Activated CD4-positive, alpha-beta T cell treated with anti-CD3 and anti-CD28 coated beads for 1 hour (primary cell): ENCODE measurements around the gene SPDYE16.
"Not testable (repeated sequence)": the region's sequence is repeated elsewhere in the genome, so short reads cannot be mapped to it uniquely, and the experiment has no call there.

Source experiments
- DNase-seq: peaks from one replicate; pipeline ENCODE4 v3.0.0-alpha.2; 2020

The SPDYE16 gene

GRCh38 chr7:76549025-76549854 is 6.1 kb upstream of the SPDYE16 start:
- DNase-seq: peak; percentile 72

DNA sequence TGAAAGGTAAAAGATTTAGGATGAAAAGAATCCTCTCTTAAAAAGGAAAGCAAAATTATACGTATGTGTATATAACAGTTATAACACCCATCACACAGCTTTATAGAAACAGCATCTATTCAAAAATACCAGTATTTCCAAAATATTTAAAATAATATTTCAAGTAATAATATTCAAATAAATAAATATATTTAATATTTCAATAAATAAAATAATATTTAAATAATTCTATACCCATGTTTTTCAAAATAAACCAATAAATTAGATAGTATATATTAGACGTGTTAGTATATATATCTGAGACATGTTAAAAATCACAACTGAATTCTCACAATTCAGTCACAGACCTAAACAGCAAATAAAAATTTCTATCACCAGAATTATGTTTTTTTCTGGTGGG is 11.5 kb downstream of the SPDYE16 start:
- DNase-seq: not testable (repeated sequence)

- DNase-seq: not testable (repeated sequence)
These were observed 16.9 kb downstream of the SPDYE16 start for GRCh38 chr7:76526183-76526582.

DNA sequence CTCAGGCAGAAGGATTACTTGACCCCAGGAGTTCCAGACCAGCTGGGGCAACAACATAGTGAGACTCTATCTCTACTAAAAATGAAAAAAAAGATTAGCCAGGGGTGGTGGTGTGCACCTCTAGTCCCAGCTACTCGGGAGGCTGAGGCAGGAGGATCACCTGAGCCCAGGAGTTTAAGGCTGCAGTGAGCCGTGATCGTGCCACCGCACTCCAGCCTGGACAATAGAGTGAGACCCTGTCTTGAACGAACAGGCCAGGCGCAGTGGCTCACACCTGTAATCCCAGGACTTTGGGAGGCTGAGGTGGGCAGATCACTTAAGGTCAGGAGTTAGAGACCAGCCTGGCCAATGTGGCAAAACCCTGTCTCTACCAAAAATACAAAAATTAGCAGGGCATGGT is 26.2 kb downstream of the SPDYE16 start:
- not testable (repeated sequence) for DNase-seq

GRCh38 chr7:76515999-76516443 is 27.1 kb downstream of the SPDYE16 start:
- DNase-seq: no peak

DNA sequence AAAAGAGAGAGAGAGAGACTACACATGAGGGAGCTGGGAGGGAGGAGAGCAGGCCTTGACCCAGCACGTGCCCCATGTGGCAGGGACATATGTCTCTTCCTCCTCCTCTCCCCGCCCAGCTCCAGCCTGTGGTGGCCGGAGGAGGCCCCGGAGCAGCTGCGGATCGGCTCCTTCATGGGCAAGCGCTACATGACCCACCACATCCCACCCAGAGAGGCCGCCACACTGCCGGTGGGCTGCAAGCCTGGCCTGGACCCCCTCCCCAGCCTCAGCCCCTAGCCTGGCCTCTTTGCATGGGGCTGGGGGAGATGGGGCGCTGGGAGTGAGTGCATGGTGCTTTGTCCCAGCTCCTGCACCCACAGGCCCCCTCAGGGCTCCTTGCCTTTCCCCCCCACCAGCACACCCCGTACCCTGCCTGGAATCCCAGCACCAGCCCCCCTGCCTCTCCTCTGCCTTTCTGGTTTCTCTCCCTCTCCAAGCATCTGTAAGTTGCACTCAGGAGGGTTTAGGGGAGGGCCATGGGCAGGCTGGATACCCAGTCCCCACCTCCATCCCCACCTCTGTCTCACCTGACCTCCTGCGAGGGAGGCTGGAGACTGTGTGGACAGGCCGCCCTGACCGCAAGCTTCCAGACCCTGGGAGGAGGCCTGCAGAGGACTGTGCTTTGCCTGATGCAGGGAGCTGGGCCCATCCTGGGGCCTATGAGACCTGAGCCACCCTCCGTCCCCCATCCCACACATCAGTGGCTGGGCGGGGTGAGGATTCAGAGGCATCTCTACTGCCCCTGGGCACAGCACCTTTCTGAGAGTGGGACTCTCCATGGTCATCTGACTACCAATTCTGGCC is 27.9 kb downstream of the SPDYE16 start:
- no peak for DNase-seq

DNA sequence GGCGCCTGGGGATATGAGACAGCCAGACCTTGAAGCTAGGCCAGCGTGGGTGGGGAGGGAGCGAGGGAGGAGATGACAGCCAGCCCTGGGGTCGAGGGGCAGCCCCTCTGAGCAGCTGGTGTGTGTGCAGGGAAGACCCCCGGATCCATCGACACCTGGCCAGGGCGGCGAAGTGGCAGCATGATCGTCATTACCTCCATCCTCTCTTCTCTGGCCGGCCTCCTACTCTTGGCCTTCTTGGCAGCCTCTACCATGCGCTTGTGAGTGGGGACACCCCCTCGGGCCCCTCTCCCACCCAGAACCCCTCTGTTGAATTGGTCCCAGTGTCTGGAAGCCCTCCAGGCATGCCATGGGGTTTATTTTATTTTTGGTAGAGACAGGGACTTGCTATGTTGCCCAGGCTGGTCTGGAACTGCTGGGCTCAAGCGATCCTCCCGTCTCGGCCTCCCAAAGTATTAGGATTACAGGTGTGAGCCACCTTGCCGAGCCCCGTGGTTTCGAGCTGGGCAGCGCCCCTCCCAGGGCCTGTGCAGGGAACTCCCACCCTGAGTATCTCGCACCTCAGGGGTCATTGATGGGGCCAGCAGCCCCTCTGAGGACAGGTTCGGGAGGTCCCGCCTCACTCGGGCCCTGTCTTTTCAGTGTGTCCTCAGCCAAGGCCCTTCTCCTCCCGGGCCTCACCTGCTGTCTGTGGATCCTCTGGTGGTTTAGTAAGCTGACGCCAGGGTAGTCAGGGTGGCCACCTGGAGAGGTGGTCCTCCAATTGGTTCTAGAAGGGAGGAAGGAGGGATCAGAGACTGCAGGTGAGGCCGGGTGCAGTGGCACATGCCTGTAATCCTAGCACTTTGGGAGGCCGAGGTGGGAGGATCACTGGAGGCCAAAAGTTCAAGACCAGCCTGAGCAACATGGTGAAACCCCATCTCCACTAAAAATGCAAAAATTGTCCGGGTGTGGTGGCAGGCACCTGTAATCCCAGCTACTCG is 29.0 kb downstream of the SPDYE16 start:
- DNase-seq: no peak

GRCh38 chr7:76512941-76513816 is 29.9 kb downstream of the SPDYE16 start:
- DNase-seq: no peak

GRCh38 chr7:76511911-76512885 is 30.9 kb downstream of the SPDYE16 start:
- DNase-seq: not testable (repeated sequence)

GRCh38 chr7:76511200-76511910 is 31.7 kb downstream of the SPDYE16 start:
- not testable (repeated sequence) for DNase-seq

DNA sequence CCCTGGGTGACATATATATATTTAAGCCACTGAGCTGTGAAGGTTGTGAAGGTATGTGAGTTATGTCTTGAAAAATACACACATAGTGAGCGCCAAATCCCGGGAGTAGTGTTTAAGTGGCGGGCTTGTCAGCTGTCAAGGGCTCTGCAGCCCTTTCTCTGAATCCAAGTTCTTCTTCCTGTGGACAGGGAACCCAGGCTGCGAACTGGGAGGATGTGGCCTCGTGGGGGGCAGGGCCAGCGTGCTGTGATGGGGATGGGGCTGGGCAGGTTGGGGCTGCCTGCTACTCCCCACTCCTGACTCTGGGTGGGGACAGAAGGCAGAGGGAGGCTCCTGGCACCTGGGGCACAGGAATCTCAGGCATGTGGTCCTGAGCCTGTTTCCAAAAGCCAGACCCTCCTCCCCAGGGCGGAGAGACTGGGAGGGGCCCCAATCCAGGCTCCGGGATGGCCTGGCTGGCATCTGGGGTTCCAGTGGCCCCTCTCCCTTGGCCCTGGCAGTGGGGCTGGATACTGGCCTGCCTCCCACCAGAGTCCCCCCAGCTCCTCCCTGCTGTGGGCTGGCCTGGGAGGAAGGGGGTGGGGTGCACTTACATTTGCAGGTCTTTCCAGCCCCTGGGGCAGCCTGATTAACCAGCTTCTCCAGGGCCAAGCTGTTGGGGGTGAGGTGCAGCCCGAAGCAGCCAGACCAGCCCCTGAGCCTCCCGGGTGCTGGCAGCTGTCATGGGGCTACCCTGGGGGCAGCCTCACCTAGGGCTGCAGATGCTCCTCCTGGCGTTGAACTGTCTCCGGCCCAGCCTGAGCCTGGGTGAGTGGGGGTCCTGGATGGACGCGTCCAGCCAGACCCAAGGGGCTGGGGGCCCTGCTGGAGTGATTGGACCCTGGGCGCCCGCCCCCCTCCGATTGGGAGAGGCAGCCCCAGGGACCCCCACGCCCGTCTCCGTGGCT is 32.9 kb downstream of the SPDYE16 start, which contains the start of gene UPK3B:
Gene UPK3B (plus strand): TSS at position 622 of the 947 bp plus-strand sequence. CDS start 101 bp downstream, at position 723.
- DNase-seq: no peak

GRCh38 chr7:76507723-76508406 is 35.2 kb downstream of the SPDYE16 start:
- DNase-seq: no peak

GRCh38 chr7:76506643-76507042 is 36.5 kb downstream of the SPDYE16 start:
- not testable (repeated sequence) for DNase-seq

- no peak for DNase-seq
These were observed 37.0 kb downstream of the SPDYE16 start for GRCh38 chr7:76506081-76506440.

DNA sequence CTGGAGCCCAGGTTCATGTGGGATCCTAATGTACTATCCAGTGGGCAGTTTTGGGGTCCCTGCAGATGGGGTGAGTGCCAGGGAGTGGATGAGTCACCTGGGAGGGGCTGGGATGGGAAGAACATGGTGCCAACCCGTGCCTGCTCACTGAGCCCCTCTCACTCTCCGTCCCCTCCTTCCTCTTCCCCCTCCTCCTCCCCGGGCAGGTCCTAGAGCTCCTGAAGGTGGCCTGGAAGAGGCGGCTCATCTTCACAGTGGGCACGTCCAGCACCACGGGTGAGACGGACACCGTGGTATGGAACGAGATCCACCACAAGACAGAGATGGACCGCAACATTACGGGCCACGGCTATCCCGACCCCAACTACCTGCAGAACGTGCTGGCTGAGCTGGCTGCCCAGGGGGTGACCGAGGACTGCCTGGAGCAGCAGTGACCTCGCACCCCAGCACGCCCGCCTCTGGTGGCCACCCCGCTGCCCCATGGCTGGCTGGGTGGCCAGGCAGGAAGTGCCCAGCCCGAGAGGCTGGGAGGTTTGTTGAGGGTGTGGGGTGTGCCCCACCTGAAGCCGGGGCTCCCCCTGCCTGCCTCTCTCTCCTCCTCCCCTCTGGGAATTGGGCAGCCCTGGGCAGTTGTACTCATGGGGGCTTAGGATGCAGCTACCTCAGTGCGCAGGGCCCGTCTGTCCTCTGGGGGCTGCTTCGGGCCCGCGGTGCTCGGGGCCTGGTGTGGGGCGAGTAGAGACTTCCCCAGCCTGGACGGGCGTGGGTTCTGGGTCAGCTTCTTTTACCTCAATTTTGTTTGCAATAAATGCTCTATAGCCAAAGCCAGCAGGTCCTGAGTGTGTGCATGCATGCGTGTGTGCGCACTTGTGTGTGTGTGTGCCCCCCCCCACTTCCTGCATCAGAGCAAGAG is 37.7 kb downstream of the SPDYE16 start:
- DNase-seq: no peak

GRCh38 chr7:76504351-76505167 is 38.5 kb downstream of the SPDYE16 start:
- DNase-seq: not testable (repeated sequence)
